Upper lobe of left lung (tissue), 4 donors: ENCODE measurements around the gene RUVBL2.

Source experiments
- CTCF ChIP-seq, 6 experiments: fragments of 450-650 bp in 4 of 6; fragments of 200-600 bp in 2 of 6; sonication (generic) in 2 of 6; IDR thresholded peaks; one replicate each; pipeline ENCODE4 v1.5.1; 2016 to 2019; ENCODE audit warnings: antibody characterized with exemption in 6 of 6
- EP300 ChIP-seq, 4 donors: sonication (generic); formaldehyde crosslinking; IDR thresholded peaks; one replicate each; pipeline ENCODE4 v1.5.1; 2017; ENCODE audit warnings: antibody characterized with exemption in 4 of 4, control low read depth in 2 of 4
- POLR2A ChIP-seq, 4 donors: fragments of 450-650 bp; IDR thresholded peaks; one replicate each; pipeline ENCODE4 v1.5.1; 2016 to 2017; ENCODE audit warnings: antibody characterized with exemption in 4 of 4, mild to moderate bottlenecking in 2 of 4
- POLR2AphosphoS5 ChIP-seq, 2 donors: sonication (generic); formaldehyde crosslinking; IDR thresholded peaks; one replicate each; pipeline ENCODE4 v1.5.1; 2017; ENCODE audit warnings: antibody characterized with exemption in 2 of 2

GRCh38 chr19:49014870-49015255, 21.2 kb downstream of the RUVBL2 start:
- TF ChIP-seq CTCF (IDR thresholded peaks at IDR 0.05) (no peak), POLR2A (IDR thresholded peaks at IDR 0.05) (no peak), POLR2AphosphoS5 (IDR thresholded peaks at IDR 0.05) (no peak), EP300 (IDR thresholded peaks at IDR 0.05) (no peak)
